HG03565 (cell line): ENCODE data around the gene RPS6KA2.

Experiments
- ATAC-seq: cut with Tn5 transposase; IDR thresholded peaks from one replicate; pipeline ENCODE4 v1.9.1; 2021; ENCODE audit warnings: mild to moderate bottlenecking, moderate library complexity; ENCODE audit not compliant: unreplicated experiment

The RPS6KA2 gene

GRCh38 chr6:166579237-166579850 lies 47.7 kb downstream of the RPS6KA2 start:
- no peak for ATAC-seq

- ATAC-seq: no peak
These were observed 48.4 kb downstream of the RPS6KA2 start for GRCh38 chr6:166578536-166579236.

- no peak for ATAC-seq
These were observed 51.8 kb downstream of the RPS6KA2 start for GRCh38 chr6:166575205-166575604.

GRCh38 chr6:166573511-166574216 lies 53.4 kb downstream of the RPS6KA2 start:
- no peak for ATAC-seq

- no peak for ATAC-seq
These were observed 54.4 kb downstream of the RPS6KA2 start for GRCh38 chr6:166572370-166573261.

- ATAC-seq: no peak
These were observed 55.9 kb downstream of the RPS6KA2 start for GRCh38 chr6:166570929-166571713.

GRCh38 chr6:166569206-166569605 lies 57.8 kb downstream of the RPS6KA2 start:
- ATAC-seq: no peak

- no peak for ATAC-seq
These were observed 59.2 kb downstream of the RPS6KA2 start for GRCh38 chr6:166567813-166568212.

- no peak for ATAC-seq
These were observed 59.9 kb downstream of the RPS6KA2 start for GRCh38 chr6:166567107-166567506.

- ATAC-seq: no peak
These were observed 60.7 kb downstream of the RPS6KA2 start for GRCh38 chr6:166566026-166567011.

GRCh38 chr6:166565084-166565967 lies 61.7 kb downstream of the RPS6KA2 start:
- ATAC-seq: no peak

- ATAC-seq: no peak
These were observed 63.2 kb downstream of the RPS6KA2 start for GRCh38 chr6:166563805-166564204.

- ATAC-seq: no peak
These were observed 63.9 kb downstream of the RPS6KA2 start for GRCh38 chr6:166563200-166563599.

GRCh38 chr6:166562726-166563125 lies 64.3 kb downstream of the RPS6KA2 start:
- ATAC-seq: no peak

- ATAC-seq: no peak
These were observed 65.2 kb downstream of the RPS6KA2 start for GRCh38 chr6:166561771-166562359.

- no peak for ATAC-seq
These were observed 66.8 kb downstream of the RPS6KA2 start for GRCh38 chr6:166560222-166560621.

GRCh38 chr6:166559662-166560061 lies 67.4 kb downstream of the RPS6KA2 start:
- no peak for ATAC-seq

- no peak for ATAC-seq
These were observed 67.8 kb downstream of the RPS6KA2 start for GRCh38 chr6:166559211-166559610.
